ENCODE measurements around the gene MIER1. TPM values are rescaled to one million over a fixed set of nuclear protein-coding genes. Genes with fewer than 3 reads are reported as not detected.

MIER1 gene
- total RNA-seq, 1 donor from 2014 or later, result 43.5 TPM

DNA sequence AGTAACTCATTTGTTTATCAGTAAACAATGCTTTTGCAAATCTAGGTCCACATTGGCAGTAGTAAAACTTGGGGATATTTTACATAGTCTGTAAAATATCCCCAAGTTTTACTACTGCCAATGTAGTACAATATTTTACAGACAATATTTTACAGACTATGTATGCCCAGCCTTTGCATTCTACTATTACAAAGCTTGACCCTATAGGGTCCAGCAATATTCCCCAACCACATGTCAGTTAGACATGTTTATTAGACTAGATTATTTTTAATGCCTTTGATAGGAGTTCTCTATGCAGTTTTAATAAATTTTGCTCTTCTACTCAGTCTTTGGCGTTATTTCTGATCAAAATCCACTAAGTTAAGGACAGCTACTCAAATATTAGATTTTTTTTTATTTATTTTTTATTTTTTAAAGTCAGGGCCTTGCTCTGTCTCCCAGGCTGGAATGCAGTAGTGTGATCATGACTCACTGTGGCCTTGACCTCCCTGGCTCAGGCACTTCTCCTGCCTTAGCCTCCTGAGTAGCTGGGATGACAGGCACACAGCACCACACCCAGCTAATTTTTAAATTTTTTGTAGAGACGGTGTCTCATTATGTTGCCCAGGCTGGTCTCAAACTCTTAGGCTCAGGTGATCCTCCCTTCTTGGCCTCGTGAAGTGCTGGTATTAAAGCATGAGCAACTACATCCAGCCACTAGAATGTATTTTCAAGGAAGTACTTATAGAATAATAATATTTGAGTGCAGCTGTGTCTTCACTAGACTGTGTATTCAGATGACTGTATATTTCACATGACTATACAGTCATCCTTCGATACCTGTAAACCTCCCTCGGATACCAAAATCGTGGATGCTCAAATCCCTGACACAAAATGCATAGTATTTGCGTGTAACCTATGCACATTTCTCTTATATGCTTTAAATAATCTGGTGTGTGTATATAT, 19.8 kb downstream of the MIER1 start:
- H3K36me3 ChIP-seq, result no peaks in the 10 kb centered on the region
- H2AFZ ChIP-seq (replicated peaks), result no peak overlapping the region
- peaks cover 44% of the 10 kb centered on the region for H3K79me2 ChIP-seq (ENCODE audit: low read depth)
- Mint-ChIP-seq H3K4me3 (no peak overlapping the region), H3K9me3 (no peaks in the 10 kb centered on the region), H3K4me1 (no peaks in the 10 kb centered on the region), H3K36me3 (peaks cover 8% of the 10 kb centered on the region), H3K27me3 (ENCODE audit: insufficient read depth, low read depth) (no peaks in the 10 kb centered on the region), H3K27ac (no peak overlapping the region)
- H3K4me2 ChIP-seq, result no peak overlapping the region
- H3K4me3 ChIP-seq, result no peak overlapping the region
- H3K4me1 ChIP-seq, result no peaks in the 10 kb centered on the region
- TF ChIP-seq EZH2 (IDR thresholded peaks at IDR 0.05), result no peak
- TF ChIP-seq, protein P1, sequence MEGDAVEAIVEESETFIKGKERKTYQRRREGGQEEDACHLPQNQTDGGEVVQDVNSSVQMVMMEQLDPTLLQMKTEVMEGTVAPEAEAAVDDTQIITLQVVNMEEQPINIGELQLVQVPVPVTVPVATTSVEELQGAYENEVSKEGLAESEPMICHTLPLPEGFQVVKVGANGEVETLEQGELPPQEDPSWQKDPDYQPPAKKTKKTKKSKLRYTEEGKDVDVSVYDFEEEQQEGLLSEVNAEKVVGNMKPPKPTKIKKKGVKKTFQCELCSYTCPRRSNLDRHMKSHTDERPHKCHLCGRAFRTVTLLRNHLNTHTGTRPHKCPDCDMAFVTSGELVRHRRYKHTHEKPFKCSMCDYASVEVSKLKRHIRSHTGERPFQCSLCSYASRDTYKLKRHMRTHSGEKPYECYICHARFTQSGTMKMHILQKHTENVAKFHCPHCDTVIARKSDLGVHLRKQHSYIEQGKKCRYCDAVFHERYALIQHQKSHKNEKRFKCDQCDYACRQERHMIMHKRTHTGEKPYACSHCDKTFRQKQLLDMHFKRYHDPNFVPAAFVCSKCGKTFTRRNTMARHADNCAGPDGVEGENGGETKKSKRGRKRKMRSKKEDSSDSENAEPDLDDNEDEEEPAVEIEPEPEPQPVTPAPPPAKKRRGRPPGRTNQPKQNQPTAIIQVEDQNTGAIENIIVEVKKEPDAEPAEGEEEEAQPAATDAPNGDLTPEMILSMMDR (IDR thresholded peaks at IDR 0.05), result no peak
- TF ChIP-seq EZH2phosphoT487 (IDR thresholded peaks at IDR 0.05), result no peak
- DNase-seq (ENCODE audit: low spot score), result no peak
- H3F3A ChIP-seq (ENCODE audit: low read depth), result no peaks in the 10 kb centered on the region
- H3K27ac ChIP-seq, result no peak overlapping the region
- H3K9ac ChIP-seq, result no peak overlapping the region
- no peaks in the 10 kb centered on the region for H3K27me3 ChIP-seq
- peaks cover 22% of the 10 kb centered on the region for H4K20me1 ChIP-seq (ENCODE audit: low read depth)
- no peaks in the 10 kb centered on the region for H3K9me3 ChIP-seq (ENCODE audit: low read depth)

DNA sequence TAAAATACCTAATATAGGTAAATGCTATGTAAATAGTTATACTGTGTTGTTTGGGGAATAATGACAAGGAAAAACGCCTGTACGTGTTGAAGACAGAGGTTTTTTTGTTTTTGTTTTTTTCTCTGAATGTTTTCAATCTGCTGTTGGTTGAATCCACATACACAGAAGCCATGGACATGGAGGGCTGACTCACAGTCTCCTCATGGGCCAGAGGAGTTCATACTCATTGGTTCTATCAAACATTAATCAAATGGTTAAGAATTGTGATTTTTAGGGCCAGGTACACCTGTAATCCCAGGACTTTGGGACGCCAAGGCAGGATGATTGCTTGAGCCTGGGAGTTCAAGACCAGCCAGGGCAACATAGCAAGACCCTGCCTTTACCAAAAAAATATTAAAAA, 20.5 kb downstream of the MIER1 start:
- peaks cover 37% of the 10 kb centered on the region for H3K79me2 ChIP-seq (ENCODE audit: low read depth)
- H3K4me3 Mint-ChIP-seq, result no peak overlapping the region

DNA sequence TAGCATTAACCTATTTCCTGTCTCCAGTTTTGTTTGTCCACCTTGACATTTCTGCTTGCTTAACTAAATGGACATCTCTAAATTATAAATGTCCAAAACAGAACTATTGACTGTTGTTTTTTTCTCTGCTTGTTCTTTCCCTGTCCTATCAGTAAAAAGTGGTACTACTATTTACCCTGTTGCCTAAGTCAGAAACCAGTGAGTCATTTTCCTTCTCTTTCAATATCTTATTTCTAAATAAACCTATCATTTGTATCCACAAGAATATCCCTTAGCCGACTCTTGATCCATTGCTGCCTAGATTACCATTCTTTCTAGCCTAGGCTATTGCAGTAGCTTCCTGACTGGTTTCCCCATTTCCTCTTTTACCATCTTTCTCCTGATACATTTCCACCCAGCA, 22.5 kb downstream of the MIER1 start:
- no peaks in the 10 kb centered on the region for H3K4me1 ChIP-seq
- no peaks in the 10 kb centered on the region for H3K27me3 Mint-ChIP-seq (ENCODE audit: insufficient read depth, low read depth)
- no peaks in the 10 kb centered on the region for H3K9me3 ChIP-seq (ENCODE audit: low read depth)
- no peaks in the 10 kb centered on the region for H3K27me3 ChIP-seq
- no peak overlapping the region for H3K4me2 ChIP-seq
- H3K9ac ChIP-seq, result peak overlapping the region; percentile 16
- peaks cover 19% of the 10 kb centered on the region for H3K79me2 ChIP-seq (ENCODE audit: low read depth)
- no peaks in the 10 kb centered on the region for H3K9me3 Mint-ChIP-seq
- H3K27ac ChIP-seq, result no peak overlapping the region
- H3K4me3 ChIP-seq, result no peak overlapping the region
- no peaks in the 10 kb centered on the region for H3K4me1 Mint-ChIP-seq
- H3K36me3 ChIP-seq, result no peaks in the 10 kb centered on the region
- no peak for TF ChIP-seq EZH2 (IDR thresholded peaks at IDR 0.05)
- TF ChIP-seq, protein P1 (IDR thresholded peaks at IDR 0.05), result no peak
- no peak for TF ChIP-seq EZH2phosphoT487 (IDR thresholded peaks at IDR 0.05)
- H3K36me3 Mint-ChIP-seq, result peaks cover 10% of the 10 kb centered on the region
- peaks cover 12% of the 10 kb centered on the region for H4K20me1 ChIP-seq (ENCODE audit: low read depth)
- no peaks in the 10 kb centered on the region for H3F3A ChIP-seq (ENCODE audit: low read depth)
- H3K27ac Mint-ChIP-seq, result no peak overlapping the region
- no peak overlapping the region for H2AFZ ChIP-seq (replicated peaks)
- no peak overlapping the region for H3K4me3 Mint-ChIP-seq
- no peak for DNase-seq (ENCODE audit: low spot score)

More for the DNA sequence above, 20.5 kb downstream of the MIER1 start:
- Mint-ChIP-seq H3K4me1 (no peaks in the 10 kb centered on the region), H3K27ac (no peak overlapping the region), H3K27me3 (ENCODE audit: insufficient read depth, low read depth) (no peaks in the 10 kb centered on the region), H3K9me3 (no peaks in the 10 kb centered on the region), H3K36me3 (peaks cover 8% of the 10 kb centered on the region)
- no peaks in the 10 kb centered on the region for H3K4me1 ChIP-seq
- H3K4me3 ChIP-seq, result no peak overlapping the region
- H2AFZ ChIP-seq (replicated peaks), result no peak overlapping the region
- no peak overlapping the region for H3K4me2 ChIP-seq
- H3K27ac ChIP-seq, result no peak overlapping the region
- no peak overlapping the region for H3K9ac ChIP-seq
- peaks cover 25% of the 10 kb centered on the region for H4K20me1 ChIP-seq (ENCODE audit: low read depth)
- DNase-seq (ENCODE audit: low spot score), result no peak
- H3K27me3 ChIP-seq, result no peaks in the 10 kb centered on the region
- H3K9me3 ChIP-seq (ENCODE audit: low read depth), result no peaks in the 10 kb centered on the region
- H3F3A ChIP-seq (ENCODE audit: low read depth), result no peaks in the 10 kb centered on the region
- H3K36me3 ChIP-seq, result no peaks in the 10 kb centered on the region
- TF ChIP-seq EZH2 (IDR thresholded peaks at IDR 0.05), result no peak
- TF ChIP-seq EZH2phosphoT487 (IDR thresholded peaks at IDR 0.05), result no peak
- TF ChIP-seq, protein P1 (IDR thresholded peaks at IDR 0.05), result no peak

Data from neural progenitor cell (in vitro differentiated cells).